IMR-90 (cell line): ENCODE measurements around the gene IFT25.

Experiments
- BHLHE40 ChIP-seq: fragments of 150-350 bp; IDR thresholded peaks from 2 replicates; pipeline ENCODE4 v1.6.1; 2016; ENCODE audit warnings: mild to moderate bottlenecking, low read depth, low read length
- CEBPB ChIP-seq: IDR thresholded peaks from 2 replicates; pipeline ENCODE4 v1.6.1; 2012; ENCODE audit warnings: low read depth, low read length, improper control_type of control experiment
- MAZ ChIP-seq: IDR thresholded peaks from 2 replicates; pipeline ENCODE4 v1.6.1; 2012; ENCODE audit warnings: low read depth, mild to moderate bottlenecking, low read length, improper control_type of control experiment, moderate library complexity, borderline replicate concordance
- POLR2A ChIP-seq: IDR thresholded peaks from 2 replicates; pipeline ENCODE4 v1.6.1; 2012; ENCODE audit warnings: mild to moderate bottlenecking, low read depth, low read length
- RAD21 ChIP-seq: IDR thresholded peaks from 2 replicates; pipeline ENCODE4 v1.6.1; 2012; ENCODE audit warnings: low read length, improper control_type of control experiment
- SMC3 ChIP-seq: fragments of 150-350 bp; IDR thresholded peaks from 2 replicates; pipeline ENCODE4 v1.6.1; 2016; ENCODE audit warnings: low read depth, mild to moderate bottlenecking, antibody characterized with exemption, low read length, moderate library complexity
- TF ChIP-seq, protein P1 (sequence below): conservative IDR thresholded peaks from 2 replicates; pipeline ENCODE4 v1.5.1; 2012; ENCODE audit warnings: mild to moderate bottlenecking, low read depth, low read length, improper control_type of control experiment

DNA sequence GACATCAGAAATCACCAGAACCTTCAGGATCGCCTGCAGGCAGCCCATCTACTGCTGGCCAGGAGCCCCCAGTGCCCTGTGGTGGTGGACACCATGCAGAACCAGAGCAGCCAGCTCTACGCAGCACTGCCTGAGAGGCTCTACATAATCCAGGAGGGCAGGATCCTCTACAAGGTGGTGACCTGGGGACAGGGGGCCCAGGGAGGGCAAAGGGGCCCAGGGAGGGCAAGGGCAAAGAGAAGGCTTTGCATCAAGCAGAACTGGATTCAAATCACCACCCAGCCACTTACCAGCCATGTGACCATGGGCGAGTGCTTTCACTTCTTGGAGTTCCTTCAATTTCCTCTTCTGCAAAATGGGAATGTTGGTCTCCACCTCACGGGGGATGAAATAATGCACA lies 39.4 kb downstream of the IFT25 start:
- TF ChIP-seq CEBPB, result no peak
- TF ChIP-seq BHLHE40, result no peak
- TF ChIP-seq, protein P1, sequence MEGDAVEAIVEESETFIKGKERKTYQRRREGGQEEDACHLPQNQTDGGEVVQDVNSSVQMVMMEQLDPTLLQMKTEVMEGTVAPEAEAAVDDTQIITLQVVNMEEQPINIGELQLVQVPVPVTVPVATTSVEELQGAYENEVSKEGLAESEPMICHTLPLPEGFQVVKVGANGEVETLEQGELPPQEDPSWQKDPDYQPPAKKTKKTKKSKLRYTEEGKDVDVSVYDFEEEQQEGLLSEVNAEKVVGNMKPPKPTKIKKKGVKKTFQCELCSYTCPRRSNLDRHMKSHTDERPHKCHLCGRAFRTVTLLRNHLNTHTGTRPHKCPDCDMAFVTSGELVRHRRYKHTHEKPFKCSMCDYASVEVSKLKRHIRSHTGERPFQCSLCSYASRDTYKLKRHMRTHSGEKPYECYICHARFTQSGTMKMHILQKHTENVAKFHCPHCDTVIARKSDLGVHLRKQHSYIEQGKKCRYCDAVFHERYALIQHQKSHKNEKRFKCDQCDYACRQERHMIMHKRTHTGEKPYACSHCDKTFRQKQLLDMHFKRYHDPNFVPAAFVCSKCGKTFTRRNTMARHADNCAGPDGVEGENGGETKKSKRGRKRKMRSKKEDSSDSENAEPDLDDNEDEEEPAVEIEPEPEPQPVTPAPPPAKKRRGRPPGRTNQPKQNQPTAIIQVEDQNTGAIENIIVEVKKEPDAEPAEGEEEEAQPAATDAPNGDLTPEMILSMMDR, result no peak
- TF ChIP-seq RAD21, result no peak
- TF ChIP-seq POLR2A, result no peak
- no peak for TF ChIP-seq SMC3
- TF ChIP-seq MAZ, result no peak
